ENCODE measurements around the gene RNU1-3. TPM values are rescaled to one million over a fixed set of nuclear protein-coding genes. Genes with fewer than 3 reads are reported as not detected.
"Not testable (repeated sequence)": the region's sequence is repeated elsewhere in the genome, so short reads cannot be mapped to it uniquely, and the experiment has no call there.

RNU1-3 gene
- total RNA-seq, 1 donor from 2014 or later: under 0.01 TPM

GRCh38 chr1:16651560-16651959 is 15.2 kb downstream of the RNU1-3 start:
- H3K4me3 ChIP-seq; DNase-seq (ENCODE audit: low spot score); H3K9me3 ChIP-seq (ENCODE audit: low read depth); H4K20me1 ChIP-seq (ENCODE audit: low read depth); H3K4me1 ChIP-seq; H3K4me3 Mint-ChIP-seq; H3K36me3 Mint-ChIP-seq; H3K9me3 Mint-ChIP-seq; H3K79me2 ChIP-seq (ENCODE audit: low read depth); H3K27ac Mint-ChIP-seq; H3F3A ChIP-seq (ENCODE audit: low read depth); H3K9ac ChIP-seq; H3K4me1 Mint-ChIP-seq; H3K27me3 Mint-ChIP-seq (ENCODE audit: insufficient read depth, low read depth); H2AFZ ChIP-seq (replicated peaks); H3K36me3 ChIP-seq; H3K27ac ChIP-seq; H3K4me2 ChIP-seq: not testable (repeated sequence)
- H3K27me3 ChIP-seq: peaks cover 44% of the 10 kb centered on the region

- H3K27ac Mint-ChIP-seq; H3K4me2 ChIP-seq; H3K27me3 Mint-ChIP-seq (ENCODE audit: insufficient read depth, low read depth); H3K27ac ChIP-seq; H3K36me3 Mint-ChIP-seq; H3K36me3 ChIP-seq; H3K9ac ChIP-seq; H4K20me1 ChIP-seq (ENCODE audit: low read depth); H2AFZ ChIP-seq (replicated peaks); H3K9me3 Mint-ChIP-seq; H3K9me3 ChIP-seq (ENCODE audit: low read depth); DNase-seq (ENCODE audit: low spot score); H3F3A ChIP-seq (ENCODE audit: low read depth); H3K4me1 ChIP-seq; H3K4me3 ChIP-seq; H3K4me3 Mint-ChIP-seq; H3K4me1 Mint-ChIP-seq; H3K79me2 ChIP-seq (ENCODE audit: low read depth): not testable (repeated sequence)
- H3K27me3 ChIP-seq: peaks cover 44% of the 10 kb centered on the region
Measured at GRCh38 chr1:16649960-16650359, 16.8 kb downstream of the RNU1-3 start.

- H3K4me3 Mint-ChIP-seq; H3K4me1 Mint-ChIP-seq; H3K27me3 Mint-ChIP-seq (ENCODE audit: insufficient read depth, low read depth); H3K4me1 ChIP-seq; H3K79me2 ChIP-seq (ENCODE audit: low read depth); H3K4me3 ChIP-seq; H4K20me1 ChIP-seq (ENCODE audit: low read depth); H3K4me2 ChIP-seq; H3K27ac ChIP-seq; H2AFZ ChIP-seq (replicated peaks); H3K9me3 Mint-ChIP-seq; H3K9ac ChIP-seq; H3K36me3 ChIP-seq; H3K27ac Mint-ChIP-seq; DNase-seq (ENCODE audit: low spot score); H3K9me3 ChIP-seq (ENCODE audit: low read depth); H3K36me3 Mint-ChIP-seq: not testable (repeated sequence)
- Histone ChIP-seq H3K27me3 (peaks cover 44% of the 10 kb centered on the region), H3F3A (ENCODE audit: low read depth) (peaks cover 11% of the 10 kb centered on the region)
Measured at GRCh38 chr1:16649390-16649789, 17.4 kb downstream of the RNU1-3 start.

GRCh38 chr1:16648756-16649155 is 18.0 kb downstream of the RNU1-3 start:
- not testable (repeated sequence) for DNase-seq (ENCODE audit: low spot score); H3K27me3 Mint-ChIP-seq (ENCODE audit: insufficient read depth, low read depth)

GRCh38 chr1:16648250-16648649 is 18.5 kb downstream of the RNU1-3 start:
- H3K36me3 Mint-ChIP-seq; H3K9ac ChIP-seq; H3K27me3 Mint-ChIP-seq (ENCODE audit: insufficient read depth, low read depth); H3K27ac ChIP-seq; H3K27ac Mint-ChIP-seq; H3K9me3 Mint-ChIP-seq; H3K4me1 Mint-ChIP-seq; H3K4me3 Mint-ChIP-seq; H4K20me1 ChIP-seq (ENCODE audit: low read depth); H3K4me2 ChIP-seq; H3K36me3 ChIP-seq; H3K4me1 ChIP-seq; H3K9me3 ChIP-seq (ENCODE audit: low read depth); H2AFZ ChIP-seq (replicated peaks): not testable (repeated sequence)
- DNase-seq (ENCODE audit: low spot score): peak; percentile 43
- Histone ChIP-seq H3K4me3 (peak overlapping the region; percentile 44), H3F3A (ENCODE audit: low read depth) (peaks cover 11% of the 10 kb centered on the region), H3K27me3 (peaks cover 44% of the 10 kb centered on the region), H3K79me2 (ENCODE audit: low read depth) (peaks cover 12% of the 10 kb centered on the region)

More at GRCh38 chr1:16648756-16649155, 18.0 kb downstream of the RNU1-3 start:
- not testable (repeated sequence) for H3K4me1 Mint-ChIP-seq; H3K36me3 Mint-ChIP-seq; H3K4me2 ChIP-seq; H3K9me3 ChIP-seq (ENCODE audit: low read depth); H3K27ac ChIP-seq; H3K9me3 Mint-ChIP-seq; H3K4me1 ChIP-seq; H3K79me2 ChIP-seq (ENCODE audit: low read depth); H3K9ac ChIP-seq; H2AFZ ChIP-seq (replicated peaks); H3K4me3 ChIP-seq; H3K27ac Mint-ChIP-seq; H3K36me3 ChIP-seq; H4K20me1 ChIP-seq (ENCODE audit: low read depth); H3K4me3 Mint-ChIP-seq
- Histone ChIP-seq H3F3A (ENCODE audit: low read depth) (peaks cover 11% of the 10 kb centered on the region), H3K27me3 (peaks cover 44% of the 10 kb centered on the region)

Data from neural progenitor cell (in vitro differentiated cells).